Brain (organoid and tissue), 1 donor: ENCODE results near the gene D2HGDH. TPM values are rescaled to one million over a fixed set of nuclear protein-coding genes. Genes with fewer than 3 reads are reported as not detected.

Experiments
- polyA plus RNA-seq: library from polyadenylated mRNA; stranded (reverse); fragments of 350-450 nt; fragmentation: Illumina TruSeq; extraction: RNeasy Lipid Tissue Mini Kit (QIAGEN cat#74804); gene quantifications from one replicate; pipeline ENCODE4 v1.2.3, GENCODE V29; 2015; ENCODE audit warnings: low read depth, low replicate concordance; ENCODE audit not compliant: insufficient read depth

D2HGDH gene
- polyA plus RNA-seq, 1 donor from 2014 or later, result 5.2 TPM

Other genes starting within 250 kb of the D2HGDH start
- gene STK25, start 226.0 kb upstream of the D2HGDH start, polyA plus RNA-seq, result 189 TPM
- gene BOK, start 175.9 kb upstream of the D2HGDH start, polyA plus RNA-seq, result 76.1 TPM
- 109 TPM for gene THAP4, start 97.5 kb upstream of the D2HGDH start, polyA plus RNA-seq
- gene ATG4B, start 96.9 kb upstream of the D2HGDH start, polyA plus RNA-seq, result 42.6 TPM
- gene DTYMK, start 47.8 kb upstream of the D2HGDH start, polyA plus RNA-seq, result 61.0 TPM
- 26.1 TPM for gene ING5, start 32.6 kb upstream of the D2HGDH start, polyA plus RNA-seq
- gene GAL3ST2, start 42.2 kb downstream of the D2HGDH start, polyA plus RNA-seq, result not detected
- 4.4 TPM for gene NEU4, start 74.6 kb downstream of the D2HGDH start, polyA plus RNA-seq
- gene PDCD1, start 124.3 kb downstream of the D2HGDH start, polyA plus RNA-seq, result 0.20 TPM
- 5.2 TPM for gene RTP5, start 135.1 kb downstream of the D2HGDH start, polyA plus RNA-seq